ACC112 (cell line): ENCODE measurements around the gene SLC25A21.
"Not testable (repeated sequence)": the region's sequence is repeated elsewhere in the genome, so short reads cannot be mapped to it uniquely, and the experiment has no call there.

ENCODE experiments used
- H2AFZ ChIP-seq: fragments of 200-600 bp; sonication (generic); one replicate; pipeline ENCODE4 v1.6.0; 2017; ENCODE audit warnings: antibody characterized with exemption, low read length; ENCODE audit not compliant: unreplicated experiment
- H3K27ac ChIP-seq: fragments of 200-600 bp; sonication (generic); 2 replicates; pipeline ENCODE4 v1.5.1; 2014; ENCODE audit warnings: low read depth, mild to moderate bottlenecking, antibody characterized with exemption, low read length, moderate library complexity
- H3K27me3 ChIP-seq: fragments of 200-600 bp; sonication (generic); 2 replicates; pipeline ENCODE4 v1.6.1; 2014; ENCODE audit warnings: mild to moderate bottlenecking, antibody characterized with exemption, low read length, moderate library complexity, mixed read lengths; ENCODE audit not compliant: insufficient read depth
- H3K36me3 ChIP-seq: fragments of 200-600 bp; sonication (generic); 2 replicates; pipeline ENCODE4 v1.6.1; 2016; ENCODE audit warnings: mild to moderate bottlenecking, antibody characterized with exemption, low read length, moderate library complexity, mixed read lengths; ENCODE audit not compliant: insufficient read depth
- H3K4me1 ChIP-seq: fragments of 200-600 bp; sonication (generic); one replicate; pipeline ENCODE4 v1.6.1; 2016; ENCODE audit warnings: low read length, mixed read lengths; ENCODE audit not compliant: insufficient read depth, unreplicated experiment, control insufficient read depth
- H3K4me3 ChIP-seq: fragments of 200-600 bp; sonication (generic); 2 replicates; pipeline ENCODE4 v1.5.1; 2014; ENCODE audit warnings: mild to moderate bottlenecking, low read depth, low read length
- H3K79me2 ChIP-seq: fragments of 200-600 bp; sonication (generic); one replicate; pipeline ENCODE4 v1.6.0; 2016; ENCODE audit warnings: low read length; ENCODE audit not compliant: control insufficient read depth, unreplicated experiment, insufficient read depth

SLC25A21 gene

GRCh38 chr14:36817071-36817930 is 355.1 kb downstream of the SLC25A21 start:
- no peak overlapping the region for H3K27ac ChIP-seq
- H3K27me3 ChIP-seq: no peaks in the 10 kb centered on the region
- H3K4me3 ChIP-seq: no peak overlapping the region
- H3K4me1 ChIP-seq: peaks cover 5% of the 10 kb centered on the region
- no peak overlapping the region for H2AFZ ChIP-seq
- H3K79me2 ChIP-seq: no peaks in the 10 kb centered on the region
- no peaks in the 10 kb centered on the region for H3K36me3 ChIP-seq

GRCh38 chr14:36816481-36816880 is 355.9 kb downstream of the SLC25A21 start:
- Histone ChIP-seq H3K79me2 (no peaks in the 10 kb centered on the region), H3K4me1 (peaks cover 5% of the 10 kb centered on the region), H3K4me3 (no peak overlapping the region), H3K27ac (no peak overlapping the region), H3K27me3 (no peaks in the 10 kb centered on the region), H3K36me3 (no peaks in the 10 kb centered on the region), H2AFZ (no peak overlapping the region)

- H3K79me2 ChIP-seq, H3K27me3 ChIP-seq, H3K4me3 ChIP-seq, H3K4me1 ChIP-seq, H2AFZ ChIP-seq, H3K36me3 ChIP-seq, H3K27ac ChIP-seq: not testable (repeated sequence)
Measured at GRCh38 chr14:36814783-36815182, 357.6 kb downstream of the SLC25A21 start.

- H3K4me1 ChIP-seq: no peaks in the 10 kb centered on the region
- H3K27ac ChIP-seq: no peak overlapping the region
- no peak overlapping the region for H3K4me3 ChIP-seq
- no peaks in the 10 kb centered on the region for H3K36me3 ChIP-seq
- no peak overlapping the region for H2AFZ ChIP-seq
- H3K27me3 ChIP-seq: peaks cover 15% of the 10 kb centered on the region
- no peaks in the 10 kb centered on the region for H3K79me2 ChIP-seq
Measured at GRCh38 chr14:36810209-36810608, 362.2 kb downstream of the SLC25A21 start.

- no peaks in the 10 kb centered on the region for H3K79me2 ChIP-seq
- no peaks in the 10 kb centered on the region for H3K36me3 ChIP-seq
- no peak overlapping the region for H3K4me3 ChIP-seq
- H3K4me1 ChIP-seq: no peaks in the 10 kb centered on the region
- H3K27ac ChIP-seq: no peak overlapping the region
- no peak overlapping the region for H2AFZ ChIP-seq
- H3K27me3 ChIP-seq: peaks cover 15% of the 10 kb centered on the region
Measured at GRCh38 chr14:36807727-36808126, 364.7 kb downstream of the SLC25A21 start.

- Histone ChIP-seq H3K27me3 (peaks cover 11% of the 10 kb centered on the region; the same call in 1 of the 2 replicates), H2AFZ (no peak overlapping the region), H3K4me1 (no peaks in the 10 kb centered on the region), H3K36me3 (no peaks in the 10 kb centered on the region), H3K27ac (no peak overlapping the region), H3K4me3 (no peak overlapping the region), H3K79me2 (no peaks in the 10 kb centered on the region)
Measured at GRCh38 chr14:36805131-36805559, 367.3 kb downstream of the SLC25A21 start.

GRCh38 chr14:36797634-36798033 is 374.8 kb downstream of the SLC25A21 start:
- H3K27me3 ChIP-seq: peaks cover 17% of the 10 kb centered on the region
- H3K36me3 ChIP-seq: no peaks in the 10 kb centered on the region
- H3K79me2 ChIP-seq: no peaks in the 10 kb centered on the region
- no peaks in the 10 kb centered on the region for H3K4me1 ChIP-seq
- H2AFZ ChIP-seq: no peak overlapping the region
- no peak overlapping the region for H3K27ac ChIP-seq
- H3K4me3 ChIP-seq: no peak overlapping the region

GRCh38 chr14:36791402-36791801 is 381.0 kb downstream of the SLC25A21 start:
- Histone ChIP-seq H3K27me3 (no peaks in the 10 kb centered on the region), H3K4me3 (no peak overlapping the region), H3K27ac (no peak overlapping the region), H3K79me2 (no peaks in the 10 kb centered on the region), H3K36me3 (no peaks in the 10 kb centered on the region), H2AFZ (no peak overlapping the region), H3K4me1 (no peaks in the 10 kb centered on the region)

GRCh38 chr14:36785511-36785910 is 386.9 kb downstream of the SLC25A21 start:
- no peaks in the 10 kb centered on the region for H3K36me3 ChIP-seq
- no peaks in the 10 kb centered on the region for H3K4me1 ChIP-seq

GRCh38 chr14:36784541-36784940 is 387.9 kb downstream of the SLC25A21 start:
- H3K4me3 ChIP-seq: no peak overlapping the region
- H3K79me2 ChIP-seq: no peaks in the 10 kb centered on the region
- H3K27me3 ChIP-seq: no peaks in the 10 kb centered on the region
- H3K36me3 ChIP-seq: no peaks in the 10 kb centered on the region
- no peak overlapping the region for H2AFZ ChIP-seq
- no peak overlapping the region for H3K27ac ChIP-seq
- no peaks in the 10 kb centered on the region for H3K4me1 ChIP-seq

More at GRCh38 chr14:36785511-36785910, 386.9 kb downstream of the SLC25A21 start:
- Histone ChIP-seq H3K27me3 (no peaks in the 10 kb centered on the region), H3K4me3 (no peak overlapping the region), H3K27ac (no peak overlapping the region), H3K79me2 (no peaks in the 10 kb centered on the region), H2AFZ (no peak overlapping the region)

GRCh38 chr14:36781897-36782296 is 390.5 kb downstream of the SLC25A21 start:
- no peaks in the 10 kb centered on the region for H3K79me2 ChIP-seq
- H2AFZ ChIP-seq: no peak overlapping the region
- H3K27me3 ChIP-seq: no peaks in the 10 kb centered on the region
- no peak overlapping the region for H3K4me3 ChIP-seq
- no peaks in the 10 kb centered on the region for H3K36me3 ChIP-seq
- H3K4me1 ChIP-seq: no peaks in the 10 kb centered on the region
- no peak overlapping the region for H3K27ac ChIP-seq
